Hypothalamus (tissue), 51 donors: ENCODE results near the gene TMEM109.

Source experiments
- DNase-seq, 51 donors: peaks; one replicate each; lab custom pipeline; 2025; lab: John Stamatoyannopoulos, UW

The TMEM109 gene

GRCh38 chr11:60878245-60879101 is 35.5 kb upstream of the TMEM109 start:
- no peak for DNase-seq

GRCh38 chr11:60879104-60879503 is 34.9 kb upstream of the TMEM109 start:
- no peak for DNase-seq

DNA sequence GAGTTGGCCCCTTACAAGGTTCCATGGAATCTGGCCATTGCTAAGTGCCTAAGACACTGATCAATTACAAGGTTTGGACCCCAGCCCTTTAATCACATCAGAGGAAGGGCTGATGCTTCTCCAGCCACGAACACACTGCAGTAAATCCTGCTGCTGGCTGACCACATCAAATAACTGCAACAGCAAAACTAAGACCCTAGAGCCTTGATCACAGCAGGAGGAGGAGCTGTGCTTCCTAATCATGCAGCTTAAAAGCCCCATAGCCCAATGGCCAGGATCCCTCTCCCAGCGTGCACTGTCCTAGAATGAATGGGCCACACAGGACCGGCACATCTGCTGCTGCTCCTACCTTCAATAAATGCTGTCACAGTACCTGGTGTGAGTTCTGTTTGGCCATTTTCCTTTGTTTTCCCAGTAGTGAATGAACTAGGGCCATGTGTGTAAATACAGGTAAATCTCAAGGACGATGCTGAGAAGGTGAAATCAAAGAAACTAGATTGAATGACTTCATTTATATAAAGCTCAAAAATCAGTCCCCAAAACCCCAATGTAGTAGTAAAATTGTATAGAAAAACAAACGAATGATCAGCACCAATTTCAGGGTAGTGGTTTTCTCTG is 33.9 kb upstream of the TMEM109 start:
- no peak for DNase-seq

DNA sequence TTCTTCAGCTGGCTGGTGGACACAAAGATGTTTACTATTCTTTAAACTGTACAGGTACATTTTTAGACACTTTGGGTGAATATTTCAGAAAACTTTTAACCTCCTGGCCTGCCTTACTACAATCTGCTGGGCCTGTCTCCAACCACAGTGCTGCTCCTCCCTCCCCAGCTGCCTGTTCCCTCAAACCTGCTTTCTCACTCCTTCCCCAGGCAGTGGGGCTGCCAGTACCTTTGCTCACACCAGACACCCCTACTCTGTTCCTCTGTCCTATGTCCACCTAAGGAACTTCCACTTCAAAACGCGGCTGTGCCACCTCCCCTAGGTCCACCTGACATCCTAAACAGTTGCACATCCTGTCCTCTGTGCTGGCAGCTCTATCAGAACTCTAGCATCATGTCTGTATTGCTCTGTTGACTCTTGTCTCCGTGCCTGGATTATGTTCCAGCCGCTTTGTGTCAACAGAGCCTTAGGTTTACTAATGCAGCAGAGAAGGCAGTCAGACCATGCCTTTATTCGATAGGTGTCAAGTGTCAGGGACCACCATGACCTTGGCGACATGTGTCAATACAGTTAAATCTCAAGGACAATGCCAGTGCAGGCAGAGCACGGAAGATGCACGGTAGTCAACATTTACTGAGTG is 33.2 kb upstream of the TMEM109 start:
- no peak for DNase-seq

DNA sequence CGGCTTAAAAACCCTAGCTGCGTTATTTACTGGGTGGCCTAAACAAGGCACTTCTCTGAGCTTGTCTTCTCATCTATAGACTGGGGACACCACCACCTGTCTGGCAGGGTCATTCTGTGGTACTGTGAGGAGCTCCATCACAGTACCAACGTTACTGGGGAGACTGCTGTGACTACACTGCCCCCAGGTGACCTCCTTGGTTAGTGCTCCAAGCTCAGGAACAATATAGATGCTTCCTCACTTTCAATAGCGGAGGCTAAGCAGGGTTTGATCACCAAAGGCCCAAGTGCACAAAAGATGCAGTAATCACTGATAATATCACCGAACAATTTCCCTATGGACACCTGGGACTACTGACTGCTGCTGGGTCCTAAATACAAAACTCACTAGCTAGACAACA is 26.4 kb upstream of the TMEM109 start:
- peak in 16 of 51 donors; percentile 4 to 47 (median 20) for DNase-seq

GRCh38 chr11:60889869-60890311 is 24.1 kb upstream of the TMEM109 start:
- DNase-seq = no peak

GRCh38 chr11:60890696-60891095 is 23.3 kb upstream of the TMEM109 start:
- DNase-seq = no peak

DNA sequence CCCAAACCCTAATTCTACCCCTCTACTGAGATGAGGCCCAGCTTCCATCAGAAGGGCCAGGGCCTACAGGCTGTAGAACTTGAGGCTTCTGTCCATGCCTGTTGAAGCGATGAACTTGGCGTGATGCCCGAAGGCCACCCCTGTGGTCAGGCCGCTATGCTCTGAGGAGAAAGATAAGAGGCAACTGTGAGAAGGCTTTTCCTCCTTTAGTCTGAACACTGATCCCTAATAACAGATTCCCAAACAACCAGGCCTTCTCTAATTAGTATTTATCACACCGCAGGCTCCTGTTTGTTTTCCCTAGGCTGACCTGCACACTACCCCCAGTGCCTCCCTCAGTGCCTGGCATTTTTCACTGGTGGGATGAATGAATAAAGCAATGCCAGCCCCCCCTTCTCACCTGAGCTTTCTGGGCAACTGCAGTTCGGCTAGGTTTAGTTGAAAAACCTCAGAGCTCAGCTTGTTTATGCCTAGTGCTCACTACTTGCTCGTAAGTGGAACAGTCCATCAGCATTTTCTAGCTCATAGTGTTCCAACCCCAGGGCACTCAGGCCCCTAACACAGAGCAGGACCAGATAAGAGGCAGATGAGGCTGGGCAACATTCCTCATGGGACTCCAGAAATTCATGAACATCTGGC is 22.7 kb upstream of the TMEM109 start:
- no peak for DNase-seq

GRCh38 chr11:60895687-60896086 is 18.3 kb upstream of the TMEM109 start:
- no peak for DNase-seq

GRCh38 chr11:60897496-60897895 is 16.5 kb upstream of the TMEM109 start:
- DNase-seq = no peak

- DNase-seq = peak in 10 of 51 donors; percentile 7 to 34 (median 24)
These were observed 14.7 kb upstream of the TMEM109 start for GRCh38 chr11:60899046-60899936.

DNA sequence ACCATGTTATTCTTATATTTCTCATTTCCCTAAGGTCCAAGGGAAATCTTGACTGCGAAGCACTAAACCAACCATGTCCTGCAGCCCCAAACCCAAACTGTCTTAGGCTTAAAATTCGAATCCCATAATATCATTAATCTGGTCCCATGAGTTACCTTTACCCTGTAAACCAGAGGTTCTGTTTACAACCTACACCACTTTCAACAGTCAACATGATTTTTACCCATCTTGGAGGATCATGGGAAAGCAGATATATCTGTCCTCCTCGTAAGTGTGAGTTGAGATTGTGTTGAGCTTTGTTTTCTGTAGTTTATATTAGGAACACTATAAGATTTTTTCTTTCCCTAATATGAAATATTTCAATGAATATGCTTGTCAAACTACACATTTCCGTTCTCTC is 14.0 kb upstream of the TMEM109 start:
- DNase-seq = no peak

DNA sequence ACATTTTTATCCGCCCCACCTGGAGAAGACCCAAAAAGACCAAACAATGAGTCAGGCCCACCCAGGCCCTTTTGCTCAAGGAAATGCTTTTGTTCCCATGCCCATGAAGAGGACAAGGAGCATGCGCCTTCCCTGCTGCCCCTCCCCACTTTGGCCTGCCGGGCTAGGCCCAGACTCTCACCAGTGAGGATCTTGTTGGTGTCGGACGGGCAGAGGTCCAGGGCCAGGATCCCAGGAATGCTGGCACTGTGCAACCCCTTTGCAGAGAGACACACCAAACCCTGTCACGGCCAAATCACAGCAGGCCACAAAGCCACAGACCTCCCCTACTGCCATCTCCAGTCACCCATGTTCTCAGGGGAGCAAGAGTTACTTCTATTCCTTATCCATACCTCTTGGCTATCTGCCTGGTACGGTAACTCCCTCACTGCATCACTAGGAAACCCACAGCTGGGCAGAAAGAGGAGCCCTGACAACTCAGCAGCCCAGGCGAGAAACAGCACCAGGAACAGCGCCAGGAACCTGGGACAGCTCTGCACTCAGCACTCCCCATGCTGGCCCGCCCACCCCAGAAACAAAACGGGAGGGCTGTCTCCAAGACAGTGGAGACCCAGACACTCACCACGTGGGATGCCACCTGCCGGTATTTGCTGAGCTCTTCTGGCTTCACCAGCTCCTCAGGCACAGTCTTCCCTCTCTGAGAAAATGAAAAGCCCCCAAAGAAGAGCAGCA is 13.1 kb upstream of the TMEM109 start:
- peak in 16 of 51 donors; percentile 10 to 66 (median 30) for DNase-seq

GRCh38 chr11:60902625-60903024 is 11.3 kb upstream of the TMEM109 start:
- peak in 1 of 51 donors; percentile 8 for DNase-seq

GRCh38 chr11:60905047-60905446 is 8.9 kb upstream of the TMEM109 start:
- DNase-seq = no peak

DNA sequence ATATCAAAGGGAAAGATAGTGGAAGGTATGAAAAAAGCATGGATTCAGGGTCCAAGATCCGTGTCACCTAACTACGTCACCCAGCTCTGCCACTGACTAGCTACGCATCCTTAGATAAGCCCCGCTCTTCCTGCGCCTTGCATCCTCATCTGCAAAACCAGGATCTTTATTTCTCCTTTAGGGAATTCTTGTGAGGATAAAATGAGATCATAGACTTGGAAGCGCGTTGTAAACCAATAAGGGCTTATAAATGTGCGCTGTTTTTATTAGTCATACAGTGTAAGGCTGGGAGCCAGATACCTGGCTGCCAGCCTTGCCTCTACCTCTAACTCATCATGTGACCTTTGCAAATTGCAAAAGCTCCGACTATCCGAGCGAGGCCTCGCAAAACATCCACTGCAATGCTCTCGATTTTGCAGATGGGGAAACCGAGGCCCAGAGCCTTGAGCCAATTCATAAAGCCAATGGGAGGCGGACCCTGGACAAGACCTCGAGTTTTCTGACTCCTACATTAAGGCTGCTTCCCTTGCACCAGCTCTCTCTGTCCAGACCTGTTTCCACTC is 8.3 kb upstream of the TMEM109 start:
- peak in 1 of 51 donors; percentile 45 for DNase-seq

GRCh38 chr11:60906132-60906972 is 7.6 kb upstream of the TMEM109 start, which contains the start of gene PRPF19:
PRPF19 (minus strand) TSS chr11:60906585; CDS start chr11:60906382, 203 bp downstream.
- DNase-seq = peak; percentile 74 to 98 (median 93)

DNA sequence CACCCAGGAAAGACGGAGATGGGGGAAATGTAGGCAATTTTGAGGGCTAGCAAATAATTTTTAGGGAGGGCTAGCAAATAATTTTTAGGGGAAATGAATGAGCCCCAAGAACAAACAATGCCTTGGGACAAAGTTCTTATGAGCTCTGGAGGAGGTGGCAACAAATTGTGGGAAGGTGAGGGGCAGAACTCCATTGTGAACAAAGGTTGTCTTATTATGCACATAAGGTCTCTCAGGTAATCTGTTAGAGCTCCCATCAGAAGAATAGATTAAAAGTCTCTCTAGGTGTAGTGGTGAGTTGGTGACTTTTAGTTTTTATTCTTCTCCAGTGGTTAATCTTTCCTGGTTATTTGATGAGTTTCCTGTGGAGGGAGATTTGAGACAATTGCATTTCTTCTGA is 5.2 kb upstream of the TMEM109 start:
- no peak for DNase-seq
